Activated CD8-positive, alpha-beta T cell treated with anti-CD3 and anti-CD28 coated beads, Interleukin-2, amount 10 ng/mL, durations not matched to agents 7 days and 5 days (primary cell): ENCODE data around the gene SPSB2. TPM values are rescaled to one million over a fixed set of nuclear protein-coding genes. Genes with fewer than 3 reads are reported as not detected.
"Not testable (repeated sequence)": the region's sequence is repeated elsewhere in the genome, so short reads cannot be mapped to it uniquely, and the experiment has no call there.

Experiments
- ATAC-seq: fragments of 150-1000 bp; cut with Tn5 transposase; one replicate; pipeline ENCODE4 v1.10.0; 2021; ENCODE audit warnings: moderate library complexity
- CTCF ChIA-PET: fragments of 350-600 bp; sonication (Branson Sonifier 250); formaldehyde crosslinking; loops from one replicate; lab custom pipeline; 2021; ENCODE audit warnings: antibody characterized with exemption; lab: Charles Lee
- POLR2A ChIA-PET: fragments of 350-600 bp; sonication (Branson Sonifier 250); formaldehyde crosslinking; loops from one replicate; lab custom pipeline; 2021; ENCODE audit warnings: antibody characterized with exemption; lab: Charles Lee
- DNase-seq: peaks from one replicate; pipeline ENCODE4 v3.0.0-alpha.2; 2020
- H3K27ac Mint-ChIP-seq: one replicate; pipeline ENCODE4 v1.8.0; 2021; ENCODE audit warnings: mild to moderate bottlenecking, mixed read lengths
- H3K27me3 Mint-ChIP-seq: one replicate; pipeline ENCODE4 v1.8.0; 2021; ENCODE audit warnings: low read depth, mixed read lengths
- H3K36me3 Mint-ChIP-seq: one replicate; pipeline ENCODE4 v1.8.0; 2021; ENCODE audit warnings: low read depth, mixed read lengths
- H3K4me1 Mint-ChIP-seq: one replicate; pipeline ENCODE4 v1.8.0; 2021; ENCODE audit warnings: low read depth, mixed read lengths
- H3K4me3 Mint-ChIP-seq: one replicate; pipeline ENCODE4 v1.8.0; 2021; ENCODE audit warnings: mild to moderate bottlenecking, mixed read lengths
- H3K9me3 Mint-ChIP-seq: one replicate; pipeline ENCODE4 v1.8.0; 2022; ENCODE audit warnings: mixed read lengths; ENCODE audit not compliant: insufficient read depth
- total RNA-seq, 2 experiments: library from RNA; stranded (reverse); gene quantifications; one replicate each; pipeline ENCODE4 v1.2.3, GENCODE V29; 2021

Gene SPSB2
- total RNA-seq, 2 experiments from 2014 or later: 10.0 to 11.2 TPM

- H3K4me3 Mint-ChIP-seq: no peak overlapping the region
- H3K4me1 Mint-ChIP-seq: peaks cover 14% of the 10 kb centered on the region
- no peaks in the 10 kb centered on the region for H3K9me3 Mint-ChIP-seq
- ATAC-seq (no peak), DNase-seq (no peak)
- H3K27me3 Mint-ChIP-seq: no peaks in the 10 kb centered on the region
- no peak overlapping the region for H3K27ac Mint-ChIP-seq
- ChIA-PET POLR2A (interaction anchor here (1.8 kb wide), 1 partner anchor 48 kb away, joined by 5 read pairs; the partner anchor contains the start of gene USP5), CTCF (interaction anchor here (0.9 to 2.1 kb wide), 5 partner anchors 8 to 64 kb away, joined by 3 to 18 read pairs (median 3); partner anchors contain the start of genes C12orf57 and RNU7-1)
- no peaks in the 10 kb centered on the region for H3K36me3 Mint-ChIP-seq
Measured at GRCh38 chr12:6899837-6900519, 26.9 kb upstream of the SPSB2 start.

GRCh38 chr12:6899427-6899826, 26.3 kb upstream of the SPSB2 start:
- ChIA-PET POLR2A (interaction anchor here (1.2 to 1.8 kb wide), 2 partner anchors 31 to 48 kb away, joined by 3 to 5 read pairs; partner anchors contain the start of gene USP5), CTCF (interaction anchor here (0.9 to 2.1 kb wide), 5 partner anchors 8 to 63 kb away, joined by 3 to 18 read pairs (median 3); partner anchors contain the start of genes C12orf57 and RNU7-1)
- Mint-ChIP-seq H3K4me1 (peaks cover 14% of the 10 kb centered on the region), H3K27ac (no peak overlapping the region), H3K9me3 (no peaks in the 10 kb centered on the region), H3K36me3 (no peaks in the 10 kb centered on the region), H3K4me3 (no peak overlapping the region), H3K27me3 (no peaks in the 10 kb centered on the region)
- DNase-seq: no peak
- no peak for ATAC-seq

GRCh38 chr12:6896846-6897435, 23.8 kb upstream of the SPSB2 start:
- peaks cover 20% of the 10 kb centered on the region for H3K4me1 Mint-ChIP-seq
- H3K36me3 Mint-ChIP-seq: peaks cover 2% of the 10 kb centered on the region
- no peaks in the 10 kb centered on the region for H3K27me3 Mint-ChIP-seq
- DNase-seq: no peak
- CTCF ChIA-PET: interaction anchor here (1.0 to 1.7 kb wide), 4 partner anchors 11 to 33 kb away, joined by 3 to 7 read pairs (median 4); partner anchors contain the start of gene SPSB2
- no peak overlapping the region for H3K4me3 Mint-ChIP-seq
- no peaks in the 10 kb centered on the region for H3K9me3 Mint-ChIP-seq
- H3K27ac Mint-ChIP-seq: no peak overlapping the region
- POLR2A ChIA-PET: no interaction called here
- no peak for ATAC-seq

- ATAC-seq (no peak), DNase-seq (no peak)
- Mint-ChIP-seq H3K27me3 (no peaks in the 10 kb centered on the region), H3K4me1 (peaks cover 26% of the 10 kb centered on the region), H3K4me3 (no peak overlapping the region), H3K9me3 (no peaks in the 10 kb centered on the region), H3K36me3 (peaks cover 8% of the 10 kb centered on the region), H3K27ac (no peak overlapping the region)
- CTCF ChIA-PET: interaction anchor here (1.0 to 4.6 kb wide), 2 partner anchors 22 to 25 kb away, joined by 4 to 94 read pairs; partner anchors contain the start of gene SPSB2
- POLR2A ChIA-PET: no interaction called here
Measured at GRCh38 chr12:6894321-6894720, 21.2 kb upstream of the SPSB2 start.

GRCh38 chr12:6892683-6893082, 19.6 kb upstream of the SPSB2 start:
- Mint-ChIP-seq H3K27ac (peak overlapping the region; percentile 35), H3K4me1 (peaks cover 29% of the 10 kb centered on the region)
- H3K4me3 Mint-ChIP-seq, H3K36me3 Mint-ChIP-seq, ATAC-seq, DNase-seq, H3K27me3 Mint-ChIP-seq, H3K9me3 Mint-ChIP-seq: not testable (repeated sequence)
- CTCF ChIA-PET: interaction anchor here (2.0 to 4.6 kb wide), 6 partner anchors 7 to 45 kb away, joined by 6 to 94 read pairs (median 16); partner anchors contain the start of genes LRRC23, SPSB2 and TPI1
- POLR2A ChIA-PET: interaction anchor here (2.0 to 2.1 kb wide), 5 partner anchors 12 to 51 kb away, joined by 13 to 40 read pairs (median 22); partner anchors contain the start of genes C12orf57, CDCA3, LRRC23 and RNU7-1

- DNase-seq: no peak
- Mint-ChIP-seq H3K4me1 (peaks cover 29% of the 10 kb centered on the region), H3K4me3 (peak overlapping the region; percentile 82), H3K9me3 (no peaks in the 10 kb centered on the region), H3K27ac (peak overlapping the region; percentile 95), H3K36me3 (peaks cover 8% of the 10 kb centered on the region), H3K27me3 (no peaks in the 10 kb centered on the region)
- CTCF ChIA-PET: interaction anchor here (0.8 to 4.6 kb wide), 40 partner anchors 8 to 421 kb away, joined by 3 to 94 read pairs (median 5); partner anchors contain the start of genes C12orf57, CDCA3, COPS7A and ENO2
- POLR2A ChIA-PET: interaction anchor here (0.6 to 2.1 kb wide), 21 partner anchors 9 to 220 kb away, joined by 3 to 40 read pairs (median 5); partner anchors contain the start of genes C12orf57, CDCA3, COPS7A and ENO2
- ATAC-seq: no peak
Measured at GRCh38 chr12:6891646-6892001, 18.5 kb upstream of the SPSB2 start.

- H3K4me3 Mint-ChIP-seq: peak overlapping the region; percentile 82
- ATAC-seq (peak; percentile 97), DNase-seq (peak; percentile 99)
- no peaks in the 10 kb centered on the region for H3K9me3 Mint-ChIP-seq
- POLR2A ChIA-PET: interaction anchor here (0.6 to 2.1 kb wide), 23 partner anchors 9 to 220 kb away, joined by 3 to 40 read pairs (median 5); partner anchors contain the start of genes C12orf57, CDCA3, COPS7A and ENO2
- peaks cover 29% of the 10 kb centered on the region for H3K4me1 Mint-ChIP-seq
- CTCF ChIA-PET: interaction anchor here (0.8 to 4.6 kb wide), 40 partner anchors 8 to 420 kb away, joined by 3 to 94 read pairs (median 5); partner anchors contain the start of genes C12orf57, CDCA3, COPS7A and ENO2
- H3K27ac Mint-ChIP-seq: peak overlapping the region; percentile 95
- peaks cover 8% of the 10 kb centered on the region for H3K36me3 Mint-ChIP-seq
- H3K27me3 Mint-ChIP-seq: no peaks in the 10 kb centered on the region
Measured at GRCh38 chr12:6890789-6891645, 17.9 kb upstream of the SPSB2 start.

GRCh38 chr12:6889775-6890573, 16.9 kb upstream of the SPSB2 start:
- H3K9me3 Mint-ChIP-seq, CTCF ChIA-PET, DNase-seq, H3K27me3 Mint-ChIP-seq, ATAC-seq: not testable (repeated sequence)
- Mint-ChIP-seq H3K4me3 (peak overlapping the region; percentile 82), H3K4me1 (peaks cover 29% of the 10 kb centered on the region), H3K36me3 (peaks cover 11% of the 10 kb centered on the region), H3K27ac (peak overlapping the region; percentile 95)
- POLR2A ChIA-PET: interaction anchor here (0.6 to 1.4 kb wide), 2 partner anchors 16 to 218 kb away, joined by 3 read pairs; no protein-coding TSS in a partner anchor

- H3K27ac Mint-ChIP-seq, H3K27me3 Mint-ChIP-seq, H3K9me3 Mint-ChIP-seq, ATAC-seq, CTCF ChIA-PET, H3K4me3 Mint-ChIP-seq, DNase-seq: not testable (repeated sequence)
- POLR2A ChIA-PET: interaction anchor here (1.4 kb wide), 1 partner anchor 220 kb away, joined by 3 read pairs; no protein-coding TSS in a partner anchor
- Mint-ChIP-seq H3K36me3 (peaks cover 15% of the 10 kb centered on the region), H3K4me1 (peaks cover 29% of the 10 kb centered on the region)
Measured at GRCh38 chr12:6888794-6889193, 15.7 kb upstream of the SPSB2 start.

- no peak for DNase-seq
- no peak for ATAC-seq
- ChIA-PET CTCF (interaction anchor here (1.3 to 2.2 kb wide), 2 partner anchors 16 to 19 kb away, joined by 5 to 8 read pairs; partner anchors contain the start of gene SPSB2), POLR2A (interaction anchor here (1.1 to 1.2 kb wide), 2 partner anchors 13 to 15 kb away, joined by 3 read pairs; partner anchors contain the start of gene SPSB2)
- peaks cover 29% of the 10 kb centered on the region for H3K4me1 Mint-ChIP-seq
- H3K9me3 Mint-ChIP-seq: no peaks in the 10 kb centered on the region
- no peak overlapping the region for H3K27ac Mint-ChIP-seq
- H3K27me3 Mint-ChIP-seq: no peaks in the 10 kb centered on the region
- H3K4me3 Mint-ChIP-seq: no peak overlapping the region
- peaks cover 15% of the 10 kb centered on the region for H3K36me3 Mint-ChIP-seq
Measured at GRCh38 chr12:6888360-6888759, 15.3 kb upstream of the SPSB2 start.
